Inflammatory macrophage treated with lipopolysaccharide for 1 hour (primary cell): ENCODE data around the gene OLFM2.
"Not testable (repeated sequence)": the region's sequence is repeated elsewhere in the genome, so short reads cannot be mapped to it uniquely, and the experiment has no call there.

Source experiments
- DNase-seq, 2 donors: peaks; one replicate each; pipeline ENCODE4 v3.0.0-alpha.2; 2020 to 2022

Gene OLFM2

GRCh38 chr19:9827289-9828238, 108.8 kb downstream of the OLFM2 start, which contains the start of gene UBL5:
Gene UBL5 (plus strand): TSS chr19:9827918. CDS start chr19:9828338, 420 bp downstream.
- peak; percentile 79 to 93 for DNase-seq

- no peak for DNase-seq
Measured at GRCh38 chr19:9823816-9824215, 112.5 kb downstream of the OLFM2 start.

- not testable (repeated sequence) for DNase-seq
Measured at GRCh38 chr19:9820034-9820433, 116.3 kb downstream of the OLFM2 start.

GRCh38 chr19:9819596-9819909, 116.8 kb downstream of the OLFM2 start:
- DNase-seq: no peak

GRCh38 chr19:9818734-9819595, 117.3 kb downstream of the OLFM2 start, which contains the start of gene FBXL12:
Gene FBXL12 (minus strand): TSS chr19:9819079. CDS start chr19:9818813, 266 bp downstream.
- DNase-seq: peak; percentile 100

- no peak for DNase-seq
Measured at GRCh38 chr19:9818175-9818733, 118.1 kb downstream of the OLFM2 start.

GRCh38 chr19:9811139-9811538, 125.2 kb downstream of the OLFM2 start:
- no peak for DNase-seq

GRCh38 chr19:9808855-9809824, 127.2 kb downstream of the OLFM2 start:
- no peak for DNase-seq

GRCh38 chr19:9806803-9807202, 129.5 kb downstream of the OLFM2 start:
- DNase-seq: no peak
